Activated CD8-positive, alpha-beta memory T cell treated with anti-CD3 and anti-CD28 coated beads, Interleukin-2, amount 50 U/mL, for 4 hours (primary cell): ENCODE data around the gene JCAD.
A peak's percentile ranks its signal among the peaks of the same experiment; 100 is the strongest.
"Not testable (repeated sequence)": the region's sequence is repeated elsewhere in the genome, so short reads cannot be mapped to it uniquely, and the experiment has no call there.

Source experiments
- DNase-seq: peaks from one replicate; pipeline ENCODE4 v3.0.0-alpha.2; 2020

JCAD gene

DNA sequence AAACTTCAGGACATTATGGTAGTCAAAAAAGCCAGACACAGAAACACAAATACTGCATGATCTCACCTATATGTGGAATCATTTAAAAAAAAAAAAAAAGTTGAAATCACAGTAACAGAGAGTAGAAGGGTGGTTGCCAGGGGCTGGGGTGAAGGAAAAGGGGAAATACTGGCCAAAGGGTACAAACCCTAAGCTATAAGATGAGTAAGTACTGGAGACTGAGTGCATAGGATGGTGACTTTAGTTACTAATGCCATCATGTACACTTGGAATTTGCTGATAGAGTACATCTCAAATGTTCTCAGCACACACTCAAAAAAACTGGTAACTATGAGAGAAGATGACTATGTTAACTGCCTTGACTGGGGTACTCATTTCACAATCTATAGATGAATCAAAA, 39.9 kb downstream of the JCAD start:
- no peak for DNase-seq

DNA sequence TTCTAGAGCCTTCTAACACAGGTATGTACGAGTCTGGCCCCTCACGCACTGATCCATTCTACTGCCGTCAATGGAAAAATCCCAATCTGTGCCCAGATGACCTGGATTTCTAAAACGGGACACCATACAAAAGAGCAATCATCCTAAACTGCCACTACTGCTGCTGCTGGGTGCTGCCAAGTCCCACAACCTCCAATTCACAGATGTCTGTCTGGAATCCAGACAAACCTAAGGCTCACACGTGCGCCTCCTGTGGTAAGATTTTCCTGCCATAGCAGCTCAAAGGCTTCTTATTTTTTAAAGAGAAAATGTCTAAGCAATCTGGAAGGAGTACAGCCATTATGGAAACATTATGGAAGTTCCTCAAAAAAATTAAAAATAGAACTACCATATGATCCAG, 40.9 kb downstream of the JCAD start:
- DNase-seq: no peak

DNA sequence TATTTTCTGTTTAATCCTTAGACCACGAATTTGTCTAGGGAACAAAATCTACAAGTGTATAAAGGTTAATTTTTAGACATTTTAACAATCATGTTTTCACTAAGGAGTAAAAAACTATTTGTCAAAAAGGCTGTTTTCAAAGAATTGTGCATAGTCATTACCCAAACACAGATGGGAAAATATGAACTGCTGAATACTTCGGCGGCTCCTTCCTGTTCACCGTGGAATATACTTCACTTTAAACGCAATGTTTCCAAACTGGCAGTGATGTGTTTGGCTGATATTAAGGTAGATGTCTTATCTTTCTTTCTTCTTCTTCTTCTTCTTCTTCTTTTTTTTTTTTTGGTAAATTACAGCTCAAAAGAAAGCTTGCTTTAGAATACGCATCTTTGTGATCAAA, 41.4 kb downstream of the JCAD start:
- no peak for DNase-seq

DNA sequence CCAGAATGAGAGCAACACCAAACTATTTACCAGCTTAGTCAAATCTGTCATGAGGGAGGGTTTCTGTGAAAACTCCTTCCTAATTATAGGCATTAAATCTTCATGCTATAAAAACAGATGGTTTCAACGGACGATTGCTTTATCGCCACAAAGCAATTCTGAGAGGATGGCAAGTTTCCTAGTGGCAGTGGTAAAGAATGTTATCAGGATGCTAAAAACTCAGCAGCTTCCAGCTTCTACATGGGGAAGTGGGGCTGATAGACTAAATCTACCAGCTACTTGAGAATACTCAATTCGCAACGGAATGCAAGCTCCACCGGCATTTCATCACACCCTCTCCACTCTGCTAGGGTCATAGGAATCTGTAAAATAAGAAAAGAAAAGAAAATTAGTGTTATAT, 41.8 kb downstream of the JCAD start:
- DNase-seq: no peak

DNA sequence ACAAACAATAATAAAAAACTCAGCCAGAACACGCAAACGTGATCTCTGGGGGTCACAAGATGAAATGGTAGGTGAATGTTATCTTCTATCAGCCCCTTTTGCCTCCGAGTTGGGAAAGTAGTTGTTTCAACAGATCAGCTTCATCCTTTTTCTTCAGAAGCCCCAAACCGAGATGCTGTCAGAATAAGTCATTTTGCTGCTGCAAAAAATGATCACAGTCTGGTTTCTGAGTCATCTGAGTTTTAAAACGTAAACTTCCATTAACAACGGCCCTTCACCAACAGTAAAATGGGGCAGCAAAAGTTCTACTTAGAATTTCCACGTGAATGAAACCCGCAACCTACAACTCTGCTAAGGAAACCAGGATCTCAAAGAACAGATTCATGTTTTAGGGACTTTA, 44.9 kb downstream of the JCAD start:
- no peak for DNase-seq

DNA sequence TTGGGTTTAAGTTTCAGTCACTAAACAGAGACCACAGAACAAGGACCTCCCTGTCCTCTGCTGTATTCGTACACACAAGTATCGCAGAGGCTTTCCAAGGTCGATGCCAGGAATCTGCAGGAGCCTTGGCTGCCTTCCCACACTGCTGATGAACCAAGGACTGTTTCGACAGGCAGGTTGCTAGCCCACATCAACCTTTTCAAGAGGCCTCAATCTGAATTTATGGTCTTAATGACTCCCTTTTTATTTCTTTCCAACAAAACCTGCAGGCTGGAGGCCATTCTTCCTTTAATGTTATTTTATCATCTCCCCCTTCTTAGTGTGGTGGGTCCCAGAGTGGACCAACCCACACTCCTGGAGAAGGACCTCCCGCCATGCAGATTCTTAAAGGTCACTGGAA, 45.6 kb downstream of the JCAD start:
- DNase-seq: no peak

DNA sequence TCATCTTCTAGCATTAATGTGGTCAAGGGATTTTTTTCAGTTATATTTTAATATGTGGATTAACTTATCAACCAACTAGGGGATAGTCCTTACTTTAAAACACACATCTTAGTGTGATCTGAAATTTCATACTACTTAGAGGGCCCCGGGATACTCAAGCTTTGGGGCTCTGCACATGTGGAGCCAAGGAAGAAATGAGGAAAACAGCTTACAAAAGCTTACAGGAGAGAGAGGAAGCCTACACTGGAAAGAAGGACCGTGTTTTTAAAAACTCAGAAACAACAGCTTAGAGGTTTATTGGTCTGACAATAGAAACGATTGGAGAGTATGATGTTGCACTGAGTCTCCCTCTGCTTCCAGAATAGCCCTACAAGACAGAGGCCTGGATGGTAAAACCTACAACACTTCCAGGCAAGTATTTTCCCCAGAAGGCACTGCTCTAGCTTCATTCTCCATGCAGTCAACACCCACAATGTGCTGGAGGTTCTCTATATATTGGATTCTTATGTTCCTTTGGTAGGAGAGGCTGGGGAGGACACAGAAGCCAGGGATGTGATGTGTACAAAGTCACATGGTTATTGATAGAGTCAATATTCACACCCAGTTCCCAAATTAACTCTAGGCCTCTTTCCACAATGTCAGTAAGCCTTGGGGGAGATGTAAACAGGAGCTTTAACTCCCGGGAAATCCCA, 47.3 kb downstream of the JCAD start:
- DNase-seq: no peak

DNA sequence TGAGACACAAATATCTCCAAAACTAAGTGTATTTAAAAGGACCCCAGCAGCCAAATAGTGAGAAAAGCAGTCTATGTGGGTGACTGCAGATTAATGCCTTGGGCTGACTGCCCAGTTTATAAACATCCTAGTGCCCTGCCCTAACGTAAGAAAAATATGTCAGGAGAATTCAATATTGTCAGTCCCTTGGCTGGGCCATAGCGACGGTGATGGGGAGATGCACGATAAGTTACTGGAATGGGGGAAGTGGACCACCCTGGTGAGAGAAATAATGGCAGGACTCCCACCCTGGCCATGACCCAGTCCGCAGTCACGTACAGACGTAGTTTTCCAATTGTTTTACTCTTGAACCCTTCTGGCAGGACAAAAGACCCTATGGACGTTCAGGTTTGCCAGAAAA, 48.0 kb downstream of the JCAD start:
- DNase-seq: no peak

DNA sequence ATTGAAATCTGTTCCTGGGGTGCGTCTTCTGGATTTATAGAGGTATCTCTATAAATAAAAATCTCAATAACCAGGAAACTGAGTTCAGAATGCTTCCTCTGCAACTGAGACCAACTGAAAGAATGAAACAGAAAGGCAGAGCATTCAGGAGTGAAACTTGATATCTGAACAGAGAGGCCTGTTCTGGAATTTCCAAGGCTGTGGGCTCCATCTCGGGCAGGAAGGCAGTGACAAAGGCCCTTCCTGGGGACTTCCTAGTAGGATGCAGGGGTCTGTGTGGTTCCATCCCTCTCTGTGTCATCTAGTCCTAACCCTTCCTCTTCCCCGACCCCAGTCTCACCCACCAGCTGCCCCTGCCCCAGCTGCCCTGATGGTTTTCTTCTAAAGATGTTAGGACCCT, 52.0 kb downstream of the JCAD start:
- no peak for DNase-seq

DNA sequence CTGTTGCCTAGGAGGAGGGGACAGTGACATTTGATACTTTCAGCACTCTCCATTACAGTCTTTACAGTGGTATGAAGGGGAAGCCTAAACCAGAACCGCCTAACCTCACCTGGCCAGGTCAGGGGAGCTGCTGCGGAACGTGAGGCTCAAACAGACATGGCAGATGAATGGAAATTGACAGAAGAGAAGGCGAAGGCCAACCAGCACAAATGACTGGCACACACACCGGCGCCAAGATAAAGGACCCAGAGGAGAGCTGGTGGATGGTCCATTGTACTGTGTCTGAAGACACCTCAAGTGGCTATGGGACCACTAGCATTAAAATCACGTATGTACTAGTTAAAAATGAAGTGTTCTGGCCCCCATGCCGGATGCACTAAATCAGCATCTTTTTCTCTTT, 53.0 kb downstream of the JCAD start:
- DNase-seq: no peak

DNA sequence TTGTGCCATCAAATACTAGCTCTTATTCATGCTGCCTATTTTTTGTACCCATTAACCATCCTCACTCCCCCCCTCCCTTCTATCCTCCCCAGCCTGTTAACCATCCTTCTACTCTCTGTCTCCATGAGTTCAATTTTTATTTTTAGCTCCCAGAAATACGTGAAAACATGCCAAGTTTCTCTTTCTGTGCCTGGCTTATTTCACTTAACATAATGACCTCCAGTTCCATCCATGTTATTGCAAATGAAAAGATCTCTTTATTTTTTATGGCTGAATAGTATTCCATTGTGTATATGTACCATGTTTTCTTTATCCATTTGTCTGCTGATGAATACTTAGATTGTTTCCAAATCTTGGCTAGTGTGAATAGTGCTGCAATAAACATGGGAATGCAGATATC, 54.3 kb downstream of the JCAD start:
- not testable (repeated sequence) for DNase-seq

DNA sequence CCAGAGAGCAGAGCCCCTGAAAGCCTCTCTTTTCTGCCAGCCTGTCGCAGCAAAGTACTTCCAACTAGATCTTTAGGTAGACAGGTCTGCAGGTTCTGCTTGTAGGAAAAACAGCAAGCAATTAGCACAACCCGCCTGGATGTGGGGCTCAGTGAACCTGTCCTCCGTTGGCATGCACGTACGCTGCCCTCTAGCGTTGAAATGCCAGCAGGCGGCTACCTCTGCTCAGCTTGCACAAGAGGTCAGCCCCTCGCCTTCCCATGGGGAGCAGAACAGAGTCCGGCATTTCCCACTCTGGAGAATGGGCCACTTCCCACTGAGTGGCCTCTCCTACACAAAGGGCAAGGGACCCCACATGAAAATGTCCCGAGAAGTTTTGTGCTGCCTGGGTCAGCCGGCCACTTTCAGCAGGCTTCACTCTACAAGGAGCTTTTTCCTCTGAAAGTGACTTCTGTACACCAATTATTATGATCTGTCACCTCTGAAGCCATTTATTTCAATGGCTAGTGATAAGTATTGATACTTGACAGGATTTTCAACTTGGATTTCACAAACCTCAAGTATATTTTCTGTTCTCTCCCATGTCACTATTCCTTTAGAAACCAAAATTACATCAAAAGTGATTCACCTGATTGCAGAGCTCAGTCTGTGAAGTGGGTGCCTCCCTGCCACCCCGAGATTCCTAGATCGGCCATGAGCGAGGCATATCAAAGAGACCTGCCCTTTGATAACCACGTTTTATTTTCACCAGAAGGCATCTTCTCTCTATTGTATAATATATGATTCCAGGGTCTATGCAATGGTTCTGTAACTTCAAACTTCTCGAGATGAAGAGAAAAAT, 56.7 kb downstream of the JCAD start:
- peak; percentile 61 for DNase-seq

DNA sequence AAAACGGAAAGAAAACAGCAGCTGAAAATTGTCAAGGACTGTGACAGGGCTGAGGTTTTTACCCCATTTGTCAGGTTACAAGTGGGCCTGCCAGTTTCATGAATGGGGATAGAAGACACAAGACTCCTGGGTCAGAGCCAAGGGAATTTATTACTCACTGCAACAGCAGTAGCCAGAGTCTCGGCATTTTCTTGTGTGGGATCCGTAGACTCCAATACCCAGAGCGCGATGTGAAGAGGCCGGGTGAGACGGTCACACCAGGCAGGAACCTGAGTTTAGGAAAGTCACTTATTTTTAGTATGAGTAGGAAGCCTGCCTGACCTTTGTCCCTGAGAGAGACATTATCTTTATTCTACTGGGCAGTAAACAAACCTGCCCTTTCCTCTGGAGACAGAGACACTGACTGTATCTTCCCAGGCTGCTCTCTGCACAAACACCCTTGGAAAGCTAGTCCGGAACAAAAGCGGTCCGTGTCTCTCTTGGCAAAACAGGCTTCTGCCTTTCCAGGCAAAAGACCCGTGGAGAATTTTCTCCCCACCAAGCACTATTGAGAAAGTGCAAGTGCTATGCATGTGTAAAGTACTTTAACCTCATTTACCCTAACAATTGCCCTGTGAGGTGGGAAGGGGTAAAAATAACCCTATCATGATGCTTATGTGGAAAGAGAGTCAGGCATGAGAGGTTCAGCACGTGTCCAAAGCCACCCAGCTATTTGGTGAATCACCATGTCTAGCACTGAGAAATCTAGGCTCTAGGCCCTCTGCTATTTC, 58.4 kb downstream of the JCAD start:
- no peak for DNase-seq

DNA sequence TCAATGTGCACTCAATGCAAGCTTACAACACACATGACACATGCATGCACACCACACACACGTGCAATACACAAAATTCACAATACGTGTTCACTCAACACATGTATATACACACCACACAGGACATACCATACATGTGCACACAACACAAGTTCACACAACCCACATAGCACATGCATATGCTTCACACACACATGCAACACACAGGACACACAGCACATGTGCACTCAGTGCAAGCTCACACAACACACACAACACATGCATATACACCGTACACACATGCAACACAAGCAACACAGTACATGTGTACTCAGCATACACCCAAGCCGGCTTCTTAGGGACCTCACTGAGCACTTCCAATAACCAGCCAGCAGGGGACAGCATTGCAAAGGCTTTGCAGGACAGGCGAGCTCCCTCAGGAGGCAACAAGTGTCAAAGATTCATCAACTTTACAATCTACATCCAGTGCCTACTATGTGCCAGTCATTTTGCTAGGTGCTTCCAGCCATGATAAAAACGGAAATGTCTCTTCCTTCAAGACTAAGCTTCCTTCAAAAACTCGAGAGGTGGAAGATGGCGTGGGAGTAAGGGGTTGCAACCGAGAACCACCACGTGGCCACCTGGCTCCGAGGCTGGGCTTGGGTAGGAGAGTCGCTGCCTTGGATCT, 61.1 kb downstream of the JCAD start:
- DNase-seq: peak; percentile 72

DNA sequence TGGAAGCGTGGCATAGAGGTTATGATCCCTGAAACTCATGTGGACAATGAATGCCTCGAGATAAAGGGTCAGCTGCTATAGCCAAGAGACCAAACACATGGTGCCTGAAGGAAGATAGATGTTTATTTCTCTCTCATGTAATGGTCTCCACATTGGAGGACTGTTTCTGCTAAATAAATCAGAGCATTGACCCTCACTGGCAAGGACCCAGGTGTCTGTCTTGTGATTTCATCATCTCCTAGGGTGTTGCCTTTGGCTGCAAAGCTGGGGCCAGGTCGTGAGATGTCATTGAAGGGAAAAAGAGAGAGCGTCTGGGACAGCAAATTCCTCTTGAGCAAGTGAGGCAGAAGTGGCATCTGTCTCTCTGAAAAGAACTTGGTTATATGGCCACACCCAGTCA, 64.6 kb downstream of the JCAD start:
- no peak for DNase-seq

DNA sequence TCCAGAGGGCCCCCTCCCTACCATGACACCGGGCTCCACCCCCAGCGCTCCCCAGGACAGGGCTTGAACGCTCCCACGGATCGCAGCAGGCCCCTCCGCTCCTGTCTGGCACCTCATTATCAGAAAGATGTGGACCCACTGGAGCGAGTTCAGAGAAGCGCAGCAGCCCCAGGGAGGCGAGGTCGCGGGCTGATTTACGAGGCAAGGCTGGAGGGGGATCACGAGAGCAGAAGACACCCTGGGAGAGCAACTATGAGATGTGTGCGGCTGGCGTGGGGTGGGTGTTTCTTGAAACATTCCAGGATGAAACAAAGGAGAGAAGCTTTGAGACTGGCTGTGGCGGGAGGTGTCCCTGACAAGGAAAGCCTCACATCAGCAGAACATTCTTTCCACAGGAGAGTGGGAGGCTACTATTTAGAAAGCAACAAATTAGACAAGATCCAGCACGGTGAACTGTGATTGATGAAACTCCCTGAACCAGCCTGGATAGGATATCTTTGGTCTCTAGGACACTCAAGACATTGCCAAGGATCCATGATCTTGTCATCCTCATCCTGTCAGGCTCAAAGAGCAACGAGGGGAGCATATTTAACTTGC, 66.0 kb downstream of the JCAD start:
- DNase-seq: no peak

DNA sequence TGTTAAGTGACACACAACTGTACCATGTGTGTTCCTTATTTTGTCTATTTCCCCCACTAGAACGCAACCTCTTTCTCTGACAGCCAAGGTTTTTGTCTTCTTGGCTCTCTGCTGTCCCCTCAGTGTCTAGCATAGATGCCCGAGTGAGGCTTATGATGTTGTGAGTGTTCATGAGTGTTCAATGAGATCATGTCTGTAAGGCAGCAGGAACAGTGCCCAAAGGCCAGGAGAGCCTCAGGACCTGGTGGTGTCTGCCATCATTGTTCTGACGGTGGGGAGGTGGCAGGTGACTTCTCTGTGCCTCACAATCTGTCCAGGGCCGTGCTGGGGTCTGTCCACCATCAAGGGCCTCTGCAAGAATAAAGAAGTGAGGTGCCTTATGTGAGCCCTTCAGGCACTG, 66.5 kb downstream of the JCAD start:
- DNase-seq: no peak

DNA sequence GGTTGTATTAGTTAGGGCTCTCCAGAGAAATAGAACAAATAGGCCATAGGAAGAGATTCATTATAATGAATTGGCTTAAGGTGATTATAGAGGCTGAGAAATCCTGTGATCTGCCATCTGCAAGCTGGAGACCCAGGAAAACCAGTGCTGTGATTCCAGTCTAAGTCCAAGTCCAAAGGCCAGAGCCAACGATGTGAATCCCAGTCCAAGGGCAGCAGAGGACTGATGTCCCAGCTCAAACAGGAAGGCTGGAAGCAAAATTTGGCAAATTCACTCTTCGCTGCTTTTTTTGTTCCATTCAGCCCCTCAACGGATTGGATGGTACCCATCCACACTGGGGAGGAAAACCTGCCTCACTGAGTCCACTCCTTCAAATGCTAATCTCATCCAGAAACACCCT, 68.0 kb downstream of the JCAD start:
- DNase-seq: no peak

DNA sequence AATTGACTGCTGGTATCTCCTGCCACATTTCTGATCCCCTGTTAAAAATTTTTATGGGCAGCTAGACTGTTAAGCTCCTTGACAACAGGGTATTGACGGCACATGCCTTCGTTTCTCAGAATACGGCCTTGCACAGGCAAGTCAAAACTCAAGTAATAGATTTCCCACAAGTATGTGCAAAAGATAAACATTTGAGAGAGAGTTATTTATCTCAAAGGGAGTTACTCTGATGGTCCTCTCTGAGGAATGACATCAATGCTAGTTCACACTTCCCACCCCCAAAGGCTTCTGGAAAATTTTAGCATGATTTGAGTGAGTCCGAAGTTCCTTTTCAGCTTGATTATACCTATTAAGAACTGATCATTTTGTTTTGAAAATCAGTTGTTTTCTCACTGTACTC, 71.9 kb downstream of the JCAD start:
- no peak for DNase-seq

DNA sequence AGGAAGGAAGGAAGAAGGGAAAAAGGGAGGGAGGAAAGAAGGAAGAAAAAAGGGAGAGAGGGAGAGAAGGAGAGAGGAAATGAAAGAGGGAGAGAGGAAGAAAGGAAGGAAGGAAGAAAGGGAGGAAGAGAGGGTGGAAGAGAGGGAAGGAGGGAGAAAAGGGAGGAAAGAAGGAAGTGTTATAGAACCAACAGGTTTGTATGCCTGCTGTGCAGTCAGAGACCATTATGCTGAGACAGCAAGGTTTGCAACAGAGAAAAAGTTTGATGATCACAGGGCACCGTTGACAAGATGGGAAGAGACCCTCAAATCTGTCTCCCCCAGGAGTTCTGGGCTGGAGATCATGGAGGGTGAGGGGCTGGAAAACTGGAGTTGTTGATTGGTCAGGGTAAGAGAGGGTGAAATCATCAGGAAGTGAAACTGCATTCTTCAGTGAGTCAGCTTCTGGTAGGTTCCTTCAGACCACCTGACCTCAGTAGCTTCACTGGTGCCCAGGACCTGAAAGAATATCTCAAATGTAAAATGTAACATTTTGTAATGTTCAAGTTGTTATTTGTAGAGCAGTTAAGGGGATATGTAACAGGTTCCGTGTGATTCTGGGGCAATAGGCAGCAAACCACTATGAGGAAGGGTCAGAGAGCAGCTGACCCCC, 76.3 kb downstream of the JCAD start:
- DNase-seq: no peak

DNA sequence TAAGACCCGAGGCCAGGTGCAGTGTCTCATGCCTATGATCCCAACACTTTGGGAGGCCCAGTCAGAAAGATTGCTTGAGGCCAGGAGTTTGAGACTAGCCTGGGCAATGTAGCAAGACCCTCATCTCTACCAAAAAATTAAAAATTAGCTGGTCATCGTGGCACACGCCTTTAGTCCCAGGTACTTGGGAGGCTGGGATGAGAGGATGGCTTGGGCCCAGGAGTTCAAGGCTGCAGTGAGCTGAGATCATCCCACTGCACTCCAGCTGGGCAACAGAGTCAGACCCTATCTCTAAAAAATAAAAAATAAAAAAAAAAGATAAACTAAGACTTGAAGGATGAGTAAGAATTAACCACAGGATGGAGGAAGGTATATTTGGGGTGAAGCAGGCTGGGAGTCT, 77.9 kb downstream of the JCAD start:
- no peak for DNase-seq

DNA sequence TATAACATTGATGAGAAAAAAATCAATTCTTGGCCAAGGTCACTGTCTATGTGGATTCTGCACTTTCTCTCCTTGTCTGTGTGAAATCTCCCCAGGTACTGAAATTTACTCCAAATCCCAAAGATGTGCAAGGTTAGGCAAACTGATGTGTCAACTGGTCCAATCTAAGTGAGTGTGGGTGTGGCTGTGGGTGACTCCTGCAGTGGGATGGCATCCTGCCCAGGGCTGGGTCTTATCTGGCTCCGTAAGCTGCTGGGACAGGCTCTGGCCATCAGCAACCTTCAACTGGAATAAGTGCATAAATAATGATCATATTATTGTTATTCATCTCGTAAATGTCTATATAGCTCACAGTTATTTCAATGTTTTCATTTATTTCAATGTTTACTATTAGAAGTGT, 79.3 kb downstream of the JCAD start:
- DNase-seq: no peak

DNA sequence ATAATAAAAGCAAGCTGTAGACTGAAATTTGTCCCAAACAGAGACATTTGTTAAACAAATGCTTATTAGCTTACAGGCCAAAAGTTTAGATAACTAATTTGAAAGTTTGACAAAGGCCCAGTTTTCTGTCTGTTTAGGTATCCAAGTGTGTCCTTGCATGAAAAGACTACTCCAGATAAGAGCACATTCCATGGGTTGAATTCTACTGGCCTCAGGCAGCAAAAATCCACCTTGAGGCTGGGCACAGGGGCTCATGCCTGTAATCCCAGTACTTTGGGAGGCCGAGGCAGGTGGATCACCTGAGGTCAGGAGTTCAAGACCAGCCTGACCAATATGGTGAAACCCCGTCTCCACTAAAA, 80.0 kb downstream of the JCAD start:
- DNase-seq: not testable (repeated sequence)
